Liver (tissue), 9 donors: ENCODE measurements around the gene SPDEF. TPM values are rescaled to one million over a fixed set of nuclear protein-coding genes. Genes with fewer than 3 reads are reported as not detected.

Experiments used
- DNase-seq: peaks from one replicate; pipeline ENCODE4 v3.0.0-alpha.2; 2017; ENCODE audit warnings: low spot score
- H3K27ac ChIP-seq, 2 donors: one replicate each; pipeline ENCODE4 v1.7.0; 2013; ENCODE audit warnings: inconsistent platforms in 2 of 2, low read length in 2 of 2, control low read depth in 1 of 2, low read depth in 1 of 2, mild to moderate bottlenecking in 1 of 2
- H3K27me3 ChIP-seq, 4 donors: one replicate each; pipeline versions ENCODE4 v1.6.1 to v1.7.0; 2013; ENCODE audit warnings: low read length in 3 of 4, inconsistent platforms in 1 of 4, mild to moderate bottlenecking in 1 of 4, moderate library complexity in 1 of 4; ENCODE audit not compliant: control insufficient read depth in 4 of 4, insufficient read depth in 4 of 4
- H3K36me3 ChIP-seq, 4 donors: one replicate each; pipeline versions ENCODE4 v1.6.1 to v1.7.0; 2013; ENCODE audit warnings: low read length in 3 of 4, mild to moderate bottlenecking in 3 of 4, low read depth in 1 of 4, moderate library complexity in 1 of 4; ENCODE audit not compliant: control insufficient read depth in 4 of 4, insufficient read depth in 3 of 4
- H3K4me1 ChIP-seq, 4 donors: one replicate each; pipeline versions ENCODE4 v1.6.1 to v1.7.0; 2013; ENCODE audit warnings: low read length in 3 of 4, mild to moderate bottlenecking in 3 of 4, moderate library complexity in 1 of 4; ENCODE audit not compliant: control insufficient read depth in 4 of 4, insufficient read depth in 4 of 4
- H3K4me3 ChIP-seq, 3 donors: one replicate each; pipeline versions ENCODE4 v1.6.1 to v1.7.0; 2013; ENCODE audit warnings: low read length in 3 of 3, control low read depth in 1 of 3, low read depth in 1 of 3, mild to moderate bottlenecking in 1 of 3
- H3K9ac ChIP-seq, 2 donors: one replicate each; pipeline ENCODE4 v1.7.0; 2013; ENCODE audit warnings: low read length in 2 of 2, mild to moderate bottlenecking in 2 of 2, moderate library complexity in 2 of 2, control low read depth in 1 of 2, low read depth in 1 of 2
- H3K9me3 ChIP-seq, 4 donors: one replicate each; pipeline versions ENCODE4 v1.6.1 to v1.7.0; 2013; ENCODE audit warnings: low read length in 3 of 4; ENCODE audit not compliant: control insufficient read depth in 4 of 4
- EGR1 ChIP-seq, 2 donors: IDR thresholded peaks; 2 replicates each; pipeline ENCODE4 v1.6.1; 2016 to 2018; ENCODE audit warnings: antibody characterized with exemption in 2 of 2, low read depth in 2 of 2
- FOXA1 ChIP-seq: IDR thresholded peaks from 2 replicates; pipeline ENCODE4 v1.6.1; 2016; ENCODE audit warnings: antibody characterized with exemption
- FOXA2 ChIP-seq: IDR thresholded peaks from 2 replicates; pipeline ENCODE4 v1.6.1; 2016; ENCODE audit warnings: antibody characterized with exemption
- GABPA ChIP-seq, 2 donors: IDR thresholded peaks in 1 of 2; conservative IDR thresholded peaks in 1 of 2; 2 replicates each; pipeline ENCODE4 v1.6.1; 2016; ENCODE audit warnings: antibody characterized with exemption in 2 of 2, mild to moderate bottlenecking in 1 of 2, moderate library complexity in 1 of 2
- HNF4A ChIP-seq, 2 donors: conservative IDR thresholded peaks; 2 replicates each; pipeline ENCODE4 v1.6.1; 2016; ENCODE audit warnings: antibody characterized with exemption in 2 of 2, mild to moderate bottlenecking in 2 of 2
- HNF4G ChIP-seq: IDR thresholded peaks from 2 replicates; pipeline ENCODE4 v1.6.1; 2016; ENCODE audit warnings: antibody characterized with exemption
- JUND ChIP-seq, 2 donors: IDR thresholded peaks; 2 replicates each; pipeline ENCODE4 v1.6.1; 2016; ENCODE audit warnings: antibody characterized with exemption in 2 of 2
- NR2F2 ChIP-seq: IDR thresholded peaks from 2 replicates; pipeline ENCODE4 v1.6.1; 2016; ENCODE audit warnings: antibody characterized with exemption
- RAD21 ChIP-seq, 2 donors: IDR thresholded peaks; 2 replicates each; pipeline ENCODE4 v1.6.1; 2016; ENCODE audit warnings: antibody characterized with exemption in 2 of 2, mild to moderate bottlenecking in 2 of 2
- RXRA ChIP-seq, 2 donors: IDR thresholded peaks; 2 replicates each; pipeline ENCODE4 v1.6.1; 2017 to 2018; ENCODE audit warnings: antibody characterized with exemption in 2 of 2, mild to moderate bottlenecking in 1 of 2
- SP1 ChIP-seq: IDR thresholded peaks from 2 replicates; pipeline ENCODE4 v1.6.1; 2018; ENCODE audit warnings: antibody characterized with exemption, mild to moderate bottlenecking
- TAF1 ChIP-seq: conservative IDR thresholded peaks from 2 replicates; pipeline ENCODE4 v1.6.1; 2016; ENCODE audit warnings: antibody characterized with exemption, mild to moderate bottlenecking
- YY1 ChIP-seq: IDR thresholded peaks from 2 replicates; pipeline ENCODE4 v1.6.1; 2016; ENCODE audit warnings: antibody characterized with exemption, mild to moderate bottlenecking
- WGBS: extraction: QIAGEN DNeasy Blood & Tissue Kit; methylation state at CpG from one replicate; pipeline ENCODE4 v1.1.7; 2013; 5-methylcytosine and 5-hydroxymethylcytosine counted together
- polyA plus RNA-seq, 2 donors: library from polyadenylated mRNA; stranded (reverse) in 1 of 2; unstranded in 1 of 2; fragments of 200-250 nt in 1 of 2; fragments of >200 nt in 1 of 2; fragmentation: Nextera tagmentation in 1 of 2; extraction: Ambion mirVana in 1 of 2; gene quantifications; one replicate each; pipeline versions ENCODE4 v1.2.1 to v1.2.3, GENCODE V29; 2013 to 2015
- total RNA-seq, 2 donors: library from RNA; depleted of rRNA; stranded (reverse); fragments of >200 nt; gene quantifications; one replicate each; pipeline ENCODE4 v1.2.3, GENCODE V29; 2014
- TF ChIP-seq, protein P1 (sequence below): IDR thresholded peaks from 2 replicates; pipeline ENCODE4 v1.6.1; 2016; ENCODE audit warnings: antibody characterized with exemption
- TF ChIP-seq, protein P2 (sequence below): IDR thresholded peaks from 2 replicates; pipeline ENCODE4 v1.6.1; 2016; ENCODE audit warnings: antibody characterized with exemption
- TF ChIP-seq, protein P3 (sequence below): IDR thresholded peaks from 2 replicates; pipeline ENCODE4 v1.6.1; 2016; ENCODE audit warnings: antibody characterized with exemption, mild to moderate bottlenecking
- TF ChIP-seq, protein P4 (sequence below): fragments of 150-350 bp; IDR thresholded peaks from 2 replicates; pipeline ENCODE4 v1.5.1; 2017; ENCODE audit warnings: improper control_type of control experiment, low read depth, low read length; ENCODE audit not compliant: missing input control
- TF ChIP-seq, protein P5 (sequence below): IDR thresholded peaks from 2 replicates; pipeline ENCODE4 v1.6.1; 2016; ENCODE audit warnings: antibody characterized with exemption
- donor health status: healthy.
- donor health status: healthy.
- donor health status: healthy.
- donor health status: healthy.
- donor health status: healthy.

Gene SPDEF
- total and polyA plus RNA-seq, 4 donors = 0.05 to 0.09 TPM; not detected in 2

DNA sequence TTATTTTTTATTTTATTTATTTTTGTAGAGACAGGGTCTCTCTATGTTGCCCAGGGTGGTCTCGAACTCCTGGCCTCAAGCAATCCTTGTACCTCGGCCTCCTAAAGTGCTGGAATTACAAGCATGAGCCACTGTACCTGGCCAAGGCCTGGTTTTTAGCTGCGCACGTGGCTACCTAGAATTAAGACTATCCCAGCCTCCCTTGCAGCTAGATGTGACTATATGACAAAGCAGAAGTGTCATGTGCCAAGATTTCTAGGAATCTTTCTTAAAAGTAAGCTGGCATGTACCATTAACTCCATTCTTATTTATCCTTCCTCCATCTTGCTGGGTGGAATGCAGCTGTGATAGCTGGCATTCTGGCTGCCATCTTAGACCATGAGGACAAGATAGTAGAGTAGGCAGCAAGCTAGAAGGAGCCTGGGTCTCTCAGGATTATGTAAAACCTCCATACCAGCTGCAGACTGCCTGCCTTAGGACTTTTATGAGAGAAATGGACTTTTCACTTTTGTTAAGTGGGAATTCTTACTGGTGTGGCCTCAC lies 2.1 kb upstream of the SPDEF start:
- Histone ChIP-seq H3K4me1 (no peaks in the 10 kb centered on the region), H3K4me3 (no peak overlapping the region), H3K27ac (no peak overlapping the region), H3K9ac (no peak overlapping the region), H3K27me3 (no peaks in the 10 kb centered on the region), H3K9me3 (peaks cover 0 to 5% (median 2%) of the 10 kb centered on the region in 4 donors), H3K36me3 (no peaks in the 10 kb centered on the region)
- 90% methylated on average over 4 of the region's 4 CpGs for WGBS
- TF ChIP-seq, protein P1, sequence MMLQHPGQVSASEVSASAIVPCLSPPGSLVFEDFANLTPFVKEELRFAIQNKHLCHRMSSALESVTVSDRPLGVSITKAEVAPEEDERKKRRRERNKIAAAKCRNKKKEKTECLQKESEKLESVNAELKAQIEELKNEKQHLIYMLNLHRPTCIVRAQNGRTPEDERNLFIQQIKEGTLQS = no peak
- no peak for TF ChIP-seq EGR1 (IDR thresholded peaks at IDR 0.05; ENCODE audit: low read depth in 2 of 2)
- TF ChIP-seq, protein P2, sequence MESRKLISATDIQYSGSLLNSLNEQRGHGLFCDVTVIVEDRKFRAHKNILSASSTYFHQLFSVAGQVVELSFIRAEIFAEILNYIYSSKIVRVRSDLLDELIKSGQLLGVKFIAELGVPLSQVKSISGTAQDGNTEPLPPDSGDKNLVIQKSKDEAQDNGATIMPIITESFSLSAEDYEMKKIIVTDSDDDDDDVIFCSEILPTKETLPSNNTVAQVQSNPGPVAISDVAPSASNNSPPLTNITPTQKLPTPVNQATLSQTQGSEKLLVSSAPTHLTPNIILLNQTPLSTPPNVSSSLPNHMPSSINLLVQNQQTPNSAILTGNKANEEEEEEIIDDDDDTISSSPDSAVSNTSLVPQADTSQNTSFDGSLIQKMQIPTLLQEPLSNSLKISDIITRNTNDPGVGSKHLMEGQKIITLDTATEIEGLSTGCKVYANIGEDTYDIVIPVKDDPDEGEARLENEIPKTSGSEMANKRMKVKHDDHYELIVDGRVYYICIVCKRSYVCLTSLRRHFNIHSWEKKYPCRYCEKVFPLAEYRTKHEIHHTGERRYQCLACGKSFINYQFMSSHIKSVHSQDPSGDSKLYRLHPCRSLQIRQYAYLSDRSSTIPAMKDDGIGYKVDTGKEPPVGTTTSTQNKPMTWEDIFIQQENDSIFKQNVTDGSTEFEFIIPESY = no peak
- no peak for TF ChIP-seq NR2F2
- no peak for TF ChIP-seq RXRA (IDR thresholded peaks at IDR 0.05)
- TF ChIP-seq, protein P3, sequence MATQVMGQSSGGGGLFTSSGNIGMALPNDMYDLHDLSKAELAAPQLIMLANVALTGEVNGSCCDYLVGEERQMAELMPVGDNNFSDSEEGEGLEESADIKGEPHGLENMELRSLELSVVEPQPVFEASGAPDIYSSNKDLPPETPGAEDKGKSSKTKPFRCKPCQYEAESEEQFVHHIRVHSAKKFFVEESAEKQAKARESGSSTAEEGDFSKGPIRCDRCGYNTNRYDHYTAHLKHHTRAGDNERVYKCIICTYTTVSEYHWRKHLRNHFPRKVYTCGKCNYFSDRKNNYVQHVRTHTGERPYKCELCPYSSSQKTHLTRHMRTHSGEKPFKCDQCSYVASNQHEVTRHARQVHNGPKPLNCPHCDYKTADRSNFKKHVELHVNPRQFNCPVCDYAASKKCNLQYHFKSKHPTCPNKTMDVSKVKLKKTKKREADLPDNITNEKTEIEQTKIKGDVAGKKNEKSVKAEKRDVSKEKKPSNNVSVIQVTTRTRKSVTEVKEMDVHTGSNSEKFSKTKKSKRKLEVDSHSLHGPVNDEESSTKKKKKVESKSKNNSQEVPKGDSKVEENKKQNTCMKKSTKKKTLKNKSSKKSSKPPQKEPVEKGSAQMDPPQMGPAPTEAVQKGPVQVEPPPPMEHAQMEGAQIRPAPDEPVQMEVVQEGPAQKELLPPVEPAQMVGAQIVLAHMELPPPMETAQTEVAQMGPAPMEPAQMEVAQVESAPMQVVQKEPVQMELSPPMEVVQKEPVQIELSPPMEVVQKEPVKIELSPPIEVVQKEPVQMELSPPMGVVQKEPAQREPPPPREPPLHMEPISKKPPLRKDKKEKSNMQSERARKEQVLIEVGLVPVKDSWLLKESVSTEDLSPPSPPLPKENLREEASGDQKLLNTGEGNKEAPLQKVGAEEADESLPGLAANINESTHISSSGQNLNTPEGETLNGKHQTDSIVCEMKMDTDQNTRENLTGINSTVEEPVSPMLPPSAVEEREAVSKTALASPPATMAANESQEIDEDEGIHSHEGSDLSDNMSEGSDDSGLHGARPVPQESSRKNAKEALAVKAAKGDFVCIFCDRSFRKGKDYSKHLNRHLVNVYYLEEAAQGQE = no peak
- no peak for TF ChIP-seq TAF1
- no peak for TF ChIP-seq HNF4G
- no peak for TF ChIP-seq RAD21 (IDR thresholded peaks at IDR 0.05)
- TF ChIP-seq, protein P4, sequence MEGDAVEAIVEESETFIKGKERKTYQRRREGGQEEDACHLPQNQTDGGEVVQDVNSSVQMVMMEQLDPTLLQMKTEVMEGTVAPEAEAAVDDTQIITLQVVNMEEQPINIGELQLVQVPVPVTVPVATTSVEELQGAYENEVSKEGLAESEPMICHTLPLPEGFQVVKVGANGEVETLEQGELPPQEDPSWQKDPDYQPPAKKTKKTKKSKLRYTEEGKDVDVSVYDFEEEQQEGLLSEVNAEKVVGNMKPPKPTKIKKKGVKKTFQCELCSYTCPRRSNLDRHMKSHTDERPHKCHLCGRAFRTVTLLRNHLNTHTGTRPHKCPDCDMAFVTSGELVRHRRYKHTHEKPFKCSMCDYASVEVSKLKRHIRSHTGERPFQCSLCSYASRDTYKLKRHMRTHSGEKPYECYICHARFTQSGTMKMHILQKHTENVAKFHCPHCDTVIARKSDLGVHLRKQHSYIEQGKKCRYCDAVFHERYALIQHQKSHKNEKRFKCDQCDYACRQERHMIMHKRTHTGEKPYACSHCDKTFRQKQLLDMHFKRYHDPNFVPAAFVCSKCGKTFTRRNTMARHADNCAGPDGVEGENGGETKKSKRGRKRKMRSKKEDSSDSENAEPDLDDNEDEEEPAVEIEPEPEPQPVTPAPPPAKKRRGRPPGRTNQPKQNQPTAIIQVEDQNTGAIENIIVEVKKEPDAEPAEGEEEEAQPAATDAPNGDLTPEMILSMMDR = no peak
- no peak for TF ChIP-seq FOXA1
- no peak for TF ChIP-seq JUND (IDR thresholded peaks at IDR 0.05)
- TF ChIP-seq FOXA2 = no peak
- TF ChIP-seq, protein P5, sequence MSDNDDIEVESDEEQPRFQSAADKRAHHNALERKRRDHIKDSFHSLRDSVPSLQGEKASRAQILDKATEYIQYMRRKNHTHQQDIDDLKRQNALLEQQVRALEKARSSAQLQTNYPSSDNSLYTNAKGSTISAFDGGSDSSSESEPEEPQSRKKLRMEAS = no peak
- TF ChIP-seq SP1 = no peak
- no peak for TF ChIP-seq HNF4A (conservative IDR thresholded peaks at IDR 0.05)
- TF ChIP-seq GABPA (IDR thresholded peaks at IDR 0.05 in 1 of 2, conservative IDR thresholded peaks at IDR 0.05 in 1 of 2) = no peak
- TF ChIP-seq YY1 = no peak
- no peak for DNase-seq
